Suprapubic skin (tissue), 4 donors: ENCODE results near the gene NLE1. TPM values are rescaled to one million over a fixed set of nuclear protein-coding genes. Genes with fewer than 3 reads are reported as not detected.
"Not testable (repeated sequence)": the region's sequence is repeated elsewhere in the genome, so short reads cannot be mapped to it uniquely, and the experiment has no call there.

Experiments used
- DNase-seq, 2 donors: peaks; one replicate each; pipeline ENCODE4 v3.0.0-alpha.2; 2019; ENCODE audit warnings: low spot score in 2 of 2
- H3K27ac ChIP-seq: fragments of 200-600 bp; sonication (generic); one replicate; pipeline ENCODE4 v1.5.1; 2019
- H3K27me3 ChIP-seq: fragments of 200-600 bp; sonication (generic); one replicate; pipeline ENCODE4 v1.5.1; 2019
- H3K36me3 ChIP-seq: fragments of 200-600 bp; sonication (generic); one replicate; pipeline ENCODE4 v1.5.1; 2019
- H3K4me1 ChIP-seq: fragments of 200-600 bp; sonication (generic); one replicate; pipeline ENCODE4 v1.5.1; 2019
- H3K4me3 ChIP-seq: fragments of 200-600 bp; sonication (generic); one replicate; pipeline ENCODE4 v1.5.1; 2019; ENCODE audit warnings: mild to moderate bottlenecking
- H3K9me3 ChIP-seq: fragments of 200-600 bp; sonication (generic); one replicate; pipeline ENCODE4 v1.5.1; 2019
- CTCF ChIP-seq, 2 donors: fragments of 200-600 bp in 1 of 2; fragments of 450-650 bp in 1 of 2; sonication (generic) in 1 of 2; IDR thresholded peaks; one replicate each; pipeline ENCODE4 v1.5.1; 2016 to 2019; ENCODE audit warnings: antibody characterized with exemption in 2 of 2, mild to moderate bottlenecking in 1 of 2, moderate library complexity in 1 of 2
- EP300 ChIP-seq: sonication (generic); formaldehyde crosslinking; IDR thresholded peaks from one replicate; pipeline ENCODE4 v1.6.1; 2017; ENCODE audit warnings: antibody characterized with exemption
- POLR2A ChIP-seq, 2 donors: fragments of 450-650 bp; IDR thresholded peaks; one replicate each; pipeline ENCODE4 v1.6.1; 2017; ENCODE audit warnings: antibody characterized with exemption in 2 of 2, mild to moderate bottlenecking in 2 of 2, moderate library complexity in 2 of 2
- POLR2AphosphoS5 ChIP-seq, 3 donors: sonication (generic); formaldehyde crosslinking; IDR thresholded peaks; one replicate each; pipeline ENCODE4 v1.6.1; 2017; ENCODE audit warnings: antibody characterized with exemption in 3 of 3
- WGBS: methylation state at CpG from one replicate; pipeline ENCODE4 v1.1.5; 2018; 5-methylcytosine and 5-hydroxymethylcytosine counted together
- total RNA-seq, 4 donors: library from RNA; depleted of rRNA; stranded (reverse); fragments of >200 nt; gene quantifications; one replicate each; pipeline ENCODE4 v1.1.0, GENCODE V29; 2016

Gene NLE1
- total RNA-seq, 4 donors from 2014 or later = 16.1 to 24.7 (median 20.1) TPM

- no peak for DNase-seq
- Histone ChIP-seq H3K36me3 (no peaks in the 10 kb centered on the region), H3K4me3 (no peak overlapping the region), H3K4me1 (peaks cover 5% of the 10 kb centered on the region), H3K27ac (no peak overlapping the region), H3K27me3 (no peaks in the 10 kb centered on the region), H3K9me3 (no peaks in the 10 kb centered on the region)
- TF ChIP-seq POLR2AphosphoS5 (IDR thresholded peaks at IDR 0.05) (no peak), CTCF (IDR thresholded peaks at IDR 0.05) (no peak), EP300 (no peak), POLR2A (IDR thresholded peaks at IDR 0.05) (no peak)
- WGBS = 86% methylated on average over 2 of the region's 2 CpGs
Measured at GRCh38 chr17:35174835-35175334, 32.8 kb upstream of the NLE1 start.

GRCh38 chr17:35172321-35172720 is 30.2 kb upstream of the NLE1 start:
- not testable (repeated sequence) for H3K27ac ChIP-seq, H3K9me3 ChIP-seq, H3K4me3 ChIP-seq, DNase-seq, H3K27me3 ChIP-seq, H3K4me1 ChIP-seq, H3K36me3 ChIP-seq
- WGBS = 89% methylated on average over 3 of the region's 3 CpGs

GRCh38 chr17:35171834-35172233 is 29.7 kb upstream of the NLE1 start:
- TF ChIP-seq POLR2A (IDR thresholded peaks at IDR 0.05) = no peak
- no peak for TF ChIP-seq CTCF (IDR thresholded peaks at IDR 0.05)
- TF ChIP-seq POLR2AphosphoS5 (IDR thresholded peaks at IDR 0.05) = no peak
- TF ChIP-seq EP300 = no peak
- Histone ChIP-seq H3K4me3 (no peak overlapping the region), H3K27me3 (no peaks in the 10 kb centered on the region), H3K36me3 (no peaks in the 10 kb centered on the region), H3K4me1 (peaks cover 5% of the 10 kb centered on the region), H3K9me3 (no peaks in the 10 kb centered on the region), H3K27ac (no peak overlapping the region)
- no peak for DNase-seq
- 23% methylated on average over 2 of the region's 2 CpGs for WGBS

- H3K9me3 ChIP-seq = no peaks in the 10 kb centered on the region
- peak in 1 of 2 donors; percentile 35 for TF ChIP-seq CTCF (IDR thresholded peaks at IDR 0.05)
- TF ChIP-seq POLR2A (IDR thresholded peaks at IDR 0.05) = no peak
- WGBS = 68% methylated on average over 18 of the region's 18 CpGs
- no peak overlapping the region for H3K4me3 ChIP-seq
- H3K27me3 ChIP-seq = no peaks in the 10 kb centered on the region
- peaks cover 5% of the 10 kb centered on the region for H3K4me1 ChIP-seq
- peak in 1 of 2 donors; percentile 69 for DNase-seq
- no peak overlapping the region for H3K27ac ChIP-seq
- H3K36me3 ChIP-seq = no peaks in the 10 kb centered on the region
Measured at GRCh38 chr17:35170968-35171771, 29.1 kb upstream of the NLE1 start.

GRCh38 chr17:35169835-35170363 is 27.8 kb upstream of the NLE1 start:
- DNase-seq = peak in 1 of 2 donors; percentile 31
- H3K27ac ChIP-seq = no peak overlapping the region
- peaks cover 5% of the 10 kb centered on the region for H3K4me1 ChIP-seq
- no peak overlapping the region for H3K4me3 ChIP-seq
- H3K27me3 ChIP-seq = no peaks in the 10 kb centered on the region
- H3K9me3 ChIP-seq = no peaks in the 10 kb centered on the region
- TF ChIP-seq EP300 = no peak
- TF ChIP-seq POLR2A (IDR thresholded peaks at IDR 0.05) = no peak
- TF ChIP-seq CTCF (IDR thresholded peaks at IDR 0.05) = no peak
- TF ChIP-seq POLR2AphosphoS5 (IDR thresholded peaks at IDR 0.05) = no peak
- WGBS = 95% methylated on average over 17 of the region's 17 CpGs
- H3K36me3 ChIP-seq = no peaks in the 10 kb centered on the region
